HG02840 (cell line): ENCODE results near the gene NUDT4B.
A peak's percentile ranks its signal among the peaks of the same experiment; 100 is the strongest.
"Not testable (repeated sequence)": the region's sequence is repeated elsewhere in the genome, so short reads cannot be mapped to it uniquely, and the experiment has no call there.

Experiments
- ATAC-seq: cut with Tn5 transposase; IDR thresholded peaks from one replicate; pipeline ENCODE4 v1.9.1; 2021; ENCODE audit warnings: mild to moderate bottlenecking, moderate library complexity, moderate number of reproducible peaks; ENCODE audit not compliant: unreplicated experiment, low FRiP score

NUDT4B gene

DNA sequence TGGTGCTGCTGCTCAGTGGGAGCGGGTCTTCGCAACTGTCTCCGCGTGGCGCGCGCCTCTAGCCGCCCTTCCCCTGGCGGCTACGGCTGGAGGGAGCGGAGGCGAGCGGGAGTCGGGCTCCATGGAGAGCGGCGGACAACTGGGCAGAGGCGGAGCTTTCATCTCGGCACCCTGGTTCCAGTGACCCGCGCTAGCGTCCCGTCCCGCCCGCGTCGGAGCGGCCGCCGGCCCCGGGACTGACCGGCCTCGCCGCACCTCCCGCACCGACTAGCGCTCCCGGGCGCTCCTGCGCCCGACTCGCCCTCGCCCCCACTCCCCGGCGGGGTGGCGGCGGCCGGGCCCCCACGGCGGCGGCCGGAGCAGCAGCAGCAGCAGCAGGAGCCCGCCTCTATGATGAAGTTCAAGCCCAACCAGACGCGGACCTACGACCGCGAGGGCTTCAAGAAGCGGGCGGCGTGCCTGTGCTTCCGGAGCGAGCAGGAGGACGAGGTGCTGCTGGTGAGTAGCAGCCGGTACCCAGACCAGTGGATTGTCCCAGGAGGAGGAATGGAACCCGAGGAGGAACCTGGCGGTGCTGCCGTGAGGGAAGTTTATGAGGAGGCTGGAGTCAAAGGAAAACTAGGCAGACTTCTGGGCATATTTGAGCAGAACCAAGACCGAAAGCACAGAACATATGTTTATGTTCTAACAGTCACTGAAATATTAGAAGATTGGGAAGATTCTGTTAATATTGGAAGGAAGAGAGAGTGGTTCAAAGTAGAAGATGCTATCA, at the start of gene NUDT4B:
Gene NUDT4B, plus strand, starts transcription at position 212 of the 772 bp plus-strand sequence. Its CDS starts 179 bp downstream, at position 391.
- peak; percentile 39 for ATAC-seq

DNA sequence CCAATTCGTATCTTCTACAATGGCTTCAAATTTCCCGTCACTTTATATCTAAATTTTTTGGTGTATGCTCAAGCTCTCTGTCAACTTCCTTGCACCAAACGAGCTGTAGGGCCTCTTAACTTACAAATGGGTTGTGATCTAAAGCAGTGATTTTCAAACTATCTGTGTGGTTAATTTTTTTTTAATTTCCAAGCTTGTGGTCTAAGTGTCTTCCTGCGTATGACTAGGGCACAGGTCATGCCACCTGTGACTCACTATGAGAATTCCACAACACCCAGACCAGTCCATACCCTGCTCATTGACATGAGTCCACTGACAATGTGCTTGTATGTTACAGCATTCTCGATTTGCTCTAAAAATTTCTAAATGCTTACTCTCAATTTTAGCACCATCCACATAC, 49.2 kb upstream of the NUDT4B start:
- not testable (repeated sequence) for ATAC-seq

DNA sequence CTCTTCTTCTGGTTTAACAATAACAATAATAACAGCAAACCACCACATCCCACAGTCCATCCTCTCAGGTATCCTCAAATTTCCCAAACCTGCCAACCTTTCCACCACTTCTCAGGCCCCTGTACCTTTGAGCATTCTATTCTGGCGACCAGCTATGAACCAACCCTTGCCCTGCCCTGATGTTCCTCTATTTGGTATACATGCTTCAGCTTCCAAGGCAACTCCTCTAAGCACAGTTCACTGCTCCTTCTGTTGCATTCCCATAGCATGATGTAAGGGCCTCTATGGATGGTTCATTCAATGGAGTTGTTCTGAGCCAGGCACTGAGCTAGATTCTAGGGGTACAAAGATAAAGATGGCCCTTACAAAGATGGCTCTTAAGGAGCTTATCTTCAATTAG, 46.3 kb upstream of the NUDT4B start:
- ATAC-seq: not testable (repeated sequence)

DNA sequence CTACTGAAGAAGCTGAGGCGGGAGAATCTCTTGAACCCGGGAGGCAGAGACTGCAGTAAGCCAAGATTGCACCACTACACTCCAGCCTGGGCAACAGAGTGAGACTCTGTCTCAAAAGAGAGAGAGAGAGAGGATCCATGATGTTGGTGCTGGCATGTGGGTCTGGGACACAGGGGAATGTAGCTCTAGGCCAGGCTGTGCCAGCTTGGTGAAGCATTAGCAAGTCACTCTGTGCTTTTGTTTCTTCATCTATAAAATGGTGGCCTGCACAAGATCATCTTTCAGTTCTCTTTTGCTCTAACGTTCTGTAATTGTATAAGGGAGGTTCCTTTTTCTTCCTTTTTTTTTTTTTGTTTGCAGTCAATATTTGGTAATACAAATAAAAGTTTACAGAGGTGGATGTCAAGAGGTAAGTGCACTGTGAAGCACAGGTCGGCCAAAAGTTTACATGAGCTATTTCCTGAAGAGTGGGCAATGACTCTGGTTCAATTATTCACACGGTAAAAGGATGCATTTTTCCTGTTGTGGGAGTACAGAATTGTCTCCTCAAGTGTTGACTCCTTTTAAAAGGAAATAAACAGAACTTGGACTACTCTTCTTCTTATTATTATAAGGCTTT, 44.5 kb upstream of the NUDT4B start:
- ATAC-seq: not testable (repeated sequence)

DNA sequence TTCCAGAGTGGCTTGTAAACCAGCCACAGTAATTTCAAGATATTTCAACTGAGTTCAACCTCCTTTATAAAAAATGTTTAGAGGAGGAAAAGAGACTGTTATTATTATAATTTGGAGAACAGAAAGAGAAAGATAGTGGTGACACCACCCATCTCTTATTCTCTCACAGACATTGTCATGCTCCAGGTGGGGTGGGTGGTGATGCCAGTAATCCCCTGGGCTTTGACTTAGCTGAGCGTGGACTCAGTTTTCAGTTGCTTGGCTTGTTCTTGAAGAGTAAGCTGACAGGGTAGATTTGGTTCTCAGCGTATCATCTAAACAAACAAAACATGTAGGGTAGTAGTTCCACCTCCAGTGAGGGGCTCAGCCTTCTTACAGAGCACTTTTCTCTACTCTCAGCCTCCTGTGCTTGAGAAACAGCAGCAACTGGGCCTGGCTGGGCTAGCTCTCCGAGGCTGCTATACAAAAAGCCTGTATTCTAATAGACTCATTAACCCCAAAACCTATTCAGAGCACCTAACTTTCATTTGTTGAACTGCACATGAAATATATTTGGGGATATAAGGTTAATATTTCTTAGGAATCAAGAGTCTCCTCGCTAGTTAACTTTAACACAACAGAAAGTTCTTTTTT, 43.1 kb upstream of the NUDT4B start:
- not testable (repeated sequence) for ATAC-seq

DNA sequence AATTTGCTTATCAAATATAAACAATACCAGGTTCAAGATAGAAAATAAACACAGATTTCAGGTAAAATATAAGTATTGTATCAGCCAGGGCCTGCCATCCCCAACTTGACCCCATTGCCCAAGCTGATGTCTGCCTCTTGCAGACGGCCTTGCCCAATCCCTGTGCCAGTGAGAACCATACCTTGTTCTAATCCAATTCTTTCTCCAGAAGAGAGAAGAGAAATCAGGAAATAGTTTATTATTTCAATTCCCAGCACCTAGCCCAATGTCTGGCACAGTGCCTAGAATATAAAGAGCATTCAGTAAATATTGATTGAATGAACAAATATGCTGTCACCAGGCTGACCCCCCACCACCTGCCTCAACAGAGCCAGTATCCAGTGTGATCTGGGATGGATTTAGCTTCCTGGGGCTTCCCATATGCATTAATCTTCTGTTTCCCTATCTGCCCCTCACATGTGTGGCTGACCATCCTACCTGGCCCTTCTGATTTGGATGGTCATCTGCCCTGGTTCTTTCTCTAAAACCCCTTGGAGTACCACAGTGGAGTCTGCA, 39.7 kb upstream of the NUDT4B start:
- ATAC-seq: not testable (repeated sequence)

DNA sequence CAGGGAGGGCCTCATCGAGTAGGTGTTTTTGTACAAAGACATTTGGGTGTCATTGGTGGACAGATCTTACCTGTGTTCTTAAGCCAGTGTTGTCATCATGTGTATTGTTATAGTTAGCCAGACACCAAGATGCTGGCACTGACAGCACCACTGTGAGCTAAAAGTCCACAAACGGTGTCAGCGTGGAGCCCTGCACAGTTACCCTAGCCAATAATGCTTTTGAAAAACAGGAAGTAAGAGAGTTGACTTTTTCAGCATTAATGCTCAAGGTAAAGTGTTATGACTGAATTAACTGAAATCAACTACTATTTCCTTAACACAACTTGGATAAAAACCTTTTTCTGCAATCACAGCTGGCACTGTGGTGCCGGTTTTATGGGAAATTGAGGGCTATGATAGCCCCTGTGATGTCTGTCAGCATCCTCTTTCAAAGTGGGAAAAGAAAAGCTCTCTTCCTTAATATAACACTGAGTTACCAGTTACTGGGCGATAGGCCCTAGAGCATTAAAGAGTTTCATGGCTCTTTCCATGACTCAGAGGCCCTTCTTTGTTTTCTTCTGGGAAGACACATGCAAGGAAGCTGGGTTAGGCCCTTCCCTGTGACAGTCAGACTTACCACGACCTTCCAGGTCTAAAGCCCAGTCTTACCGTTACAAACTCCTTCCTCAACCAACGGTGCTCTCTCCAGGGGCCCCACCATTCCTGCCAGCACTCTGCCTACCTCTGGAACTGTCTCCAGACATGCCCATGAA, 37.6 kb upstream of the NUDT4B start:
- ATAC-seq: not testable (repeated sequence)

DNA sequence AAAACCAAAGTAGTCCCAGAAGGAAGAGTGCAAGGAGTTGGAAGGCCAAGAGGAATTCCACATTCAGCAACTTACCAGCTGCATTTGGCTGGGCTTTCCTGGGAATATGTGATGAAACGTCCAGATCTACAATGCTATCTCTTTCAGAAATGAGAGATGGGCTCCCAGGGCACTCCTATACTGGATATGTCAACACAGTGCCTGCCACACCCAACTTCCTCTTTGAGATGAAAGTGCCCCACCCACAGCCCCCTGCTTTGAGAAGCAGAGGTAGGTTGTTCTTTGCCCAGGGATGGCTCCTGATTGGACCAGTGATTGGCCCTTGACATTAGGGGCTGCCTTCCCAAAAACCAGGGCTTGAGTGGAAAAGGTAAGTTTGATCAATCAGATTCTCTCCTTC, 36.2 kb upstream of the NUDT4B start:
- ATAC-seq: not testable (repeated sequence)

DNA sequence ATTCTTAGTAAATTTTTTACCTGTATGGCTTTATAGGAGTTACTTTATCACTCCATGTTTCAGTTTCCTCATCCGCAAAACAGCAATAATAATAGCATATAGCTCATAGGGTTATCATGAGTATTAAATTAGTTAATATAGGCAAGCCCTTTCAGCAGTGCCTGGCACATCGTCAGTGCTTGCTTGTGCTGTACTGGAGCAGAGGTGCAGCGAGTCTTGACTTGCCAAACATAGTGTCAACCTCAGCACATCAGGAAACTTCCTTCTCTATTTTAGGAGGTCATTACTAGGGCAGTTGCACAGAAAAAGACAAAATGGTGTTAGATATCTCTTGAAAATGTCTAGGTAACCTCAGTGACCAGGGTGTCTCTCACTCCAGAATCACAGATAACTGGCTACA, 33.1 kb upstream of the NUDT4B start:
- not testable (repeated sequence) for ATAC-seq

DNA sequence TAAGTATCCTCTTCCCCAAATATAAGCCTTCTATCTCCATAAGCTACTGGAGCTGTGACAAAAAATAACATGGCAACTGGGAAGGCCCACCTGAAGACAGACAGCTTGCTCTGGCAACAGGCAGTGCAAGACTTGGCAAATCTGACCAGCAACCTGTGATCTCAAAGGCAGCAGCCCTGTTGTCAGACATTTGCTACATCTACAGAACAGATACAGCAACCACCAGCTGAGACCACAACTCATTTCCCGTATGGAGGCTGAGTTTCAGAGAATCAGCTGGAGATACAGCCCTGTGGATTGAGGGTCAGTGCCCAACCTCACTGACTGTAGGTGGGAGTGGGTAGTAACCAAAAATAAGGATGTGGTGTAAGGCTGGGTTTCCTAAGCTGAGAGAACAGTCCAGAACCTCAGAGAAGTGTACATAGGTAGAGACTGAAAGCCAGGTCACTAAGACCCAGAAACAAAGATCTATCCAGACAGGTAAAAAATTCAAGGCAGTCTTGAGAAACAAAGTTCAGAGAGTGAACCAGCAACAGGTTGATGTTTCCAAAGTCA, 31.5 kb upstream of the NUDT4B start:
- ATAC-seq: not testable (repeated sequence)

DNA sequence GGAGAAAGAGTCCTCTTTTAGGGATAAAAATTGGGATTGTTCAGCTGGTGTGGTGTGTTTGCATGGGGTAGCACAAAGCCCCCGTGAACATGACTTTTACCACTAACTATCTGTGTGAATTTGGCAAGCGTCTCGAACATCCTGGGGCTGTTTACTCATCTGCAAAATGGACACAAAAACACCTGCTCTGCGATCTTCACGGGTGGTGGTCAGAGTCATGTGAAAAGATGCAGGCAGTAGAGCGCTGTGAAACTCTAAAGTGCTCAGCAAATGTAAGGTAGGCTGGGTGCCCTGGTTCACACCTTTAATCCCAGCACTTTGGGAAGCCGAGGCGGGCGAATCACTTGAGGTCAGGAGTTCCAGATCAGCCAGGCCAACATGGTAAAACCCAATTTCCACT, 27.7 kb upstream of the NUDT4B start:
- ATAC-seq: not testable (repeated sequence)

DNA sequence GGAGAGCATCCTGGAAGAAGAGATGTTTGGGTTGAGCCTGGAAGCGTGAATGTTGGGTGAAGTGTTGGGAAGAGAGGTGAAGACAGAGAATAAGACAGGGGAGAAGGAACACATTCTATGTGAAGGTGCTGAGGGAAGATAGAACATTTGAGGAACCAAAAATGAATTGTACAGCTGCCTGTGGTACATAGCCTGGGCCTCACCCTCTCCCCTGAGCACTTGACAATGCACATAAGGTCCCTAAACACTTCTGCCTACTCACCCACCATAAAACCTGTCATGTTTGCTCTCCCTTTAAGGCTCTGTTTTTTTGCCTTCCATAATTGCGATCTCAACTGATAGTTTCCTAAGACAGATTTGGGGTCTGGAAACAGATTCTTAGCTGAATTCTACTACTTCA, 25.8 kb upstream of the NUDT4B start:
- ATAC-seq: not testable (repeated sequence)

DNA sequence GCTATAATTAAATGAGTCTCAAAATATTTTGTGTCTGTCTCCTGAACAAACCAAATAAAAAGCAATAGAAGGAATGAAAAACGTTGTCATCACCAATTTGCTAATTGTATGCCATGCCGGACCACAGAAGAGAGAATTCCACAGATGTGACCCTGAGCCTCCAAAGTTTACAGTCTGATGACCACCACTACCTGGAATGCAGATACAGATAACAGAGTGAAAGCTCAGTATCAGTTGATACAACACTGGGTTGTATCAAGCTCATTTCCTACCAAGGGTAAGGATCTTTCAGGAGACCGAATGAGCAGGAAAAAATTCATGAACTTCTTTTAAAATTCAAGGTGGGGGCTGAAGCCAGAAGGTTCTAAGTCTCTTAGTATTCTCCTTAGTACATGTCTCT, 25.1 kb upstream of the NUDT4B start:
- ATAC-seq: not testable (repeated sequence)

DNA sequence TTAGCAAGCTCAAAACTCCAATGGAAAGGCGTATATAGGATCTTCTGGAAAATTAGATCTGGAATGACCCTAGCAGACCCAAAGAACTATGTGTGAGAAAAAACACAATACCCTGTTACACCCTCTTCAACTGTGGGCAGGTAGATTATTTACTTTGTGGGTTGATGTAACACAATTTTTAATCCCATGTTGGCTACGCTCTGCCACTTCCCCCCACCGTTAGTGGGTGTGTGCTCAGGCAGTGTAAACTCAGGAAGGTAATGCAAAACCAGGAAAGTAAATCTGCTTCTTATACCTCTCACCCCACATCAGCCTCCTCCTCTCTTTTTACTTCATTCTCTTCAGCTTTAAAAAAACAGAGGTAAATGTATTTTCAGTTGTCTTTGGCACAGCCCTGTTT, 23.7 kb upstream of the NUDT4B start:
- not testable (repeated sequence) for ATAC-seq

DNA sequence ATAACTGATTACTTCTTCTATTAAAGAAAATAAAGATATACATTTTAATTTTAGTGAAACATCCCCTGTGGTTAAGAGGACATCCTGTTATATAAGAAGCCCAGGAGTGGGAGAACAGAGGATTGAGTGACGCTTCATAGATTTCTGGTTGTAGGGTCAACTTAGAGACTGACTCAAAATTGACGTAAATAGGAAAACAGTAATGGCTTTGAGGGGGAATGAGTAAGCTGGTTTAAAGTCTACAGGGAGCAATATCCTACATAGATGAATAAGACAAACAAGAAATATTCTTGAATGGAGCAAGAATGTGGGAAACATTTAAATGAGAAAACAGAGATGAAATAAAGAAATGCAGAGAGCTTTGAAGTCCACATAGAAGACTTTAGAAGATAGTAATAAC, 20.7 kb upstream of the NUDT4B start:
- ATAC-seq: not testable (repeated sequence)

DNA sequence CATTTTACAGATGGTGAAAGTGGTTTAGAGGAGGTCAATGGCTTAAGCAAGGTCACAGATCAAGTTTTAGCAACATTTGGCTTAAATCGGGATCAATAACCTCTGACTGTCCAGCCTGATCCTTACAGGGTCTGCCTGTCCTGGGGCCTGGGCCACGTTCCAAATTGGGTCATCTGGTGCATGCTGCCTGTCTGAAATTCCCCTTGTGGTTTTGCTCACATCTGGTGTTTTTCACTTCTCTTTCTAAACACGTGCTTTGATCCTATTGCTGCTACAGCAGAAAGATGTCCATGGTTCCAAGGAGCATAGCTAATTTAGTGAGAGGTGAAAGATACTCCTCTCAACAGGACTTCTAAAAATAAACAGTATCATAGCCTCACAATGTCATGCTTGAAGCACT, 19.4 kb upstream of the NUDT4B start:
- peak; percentile 63 for ATAC-seq

DNA sequence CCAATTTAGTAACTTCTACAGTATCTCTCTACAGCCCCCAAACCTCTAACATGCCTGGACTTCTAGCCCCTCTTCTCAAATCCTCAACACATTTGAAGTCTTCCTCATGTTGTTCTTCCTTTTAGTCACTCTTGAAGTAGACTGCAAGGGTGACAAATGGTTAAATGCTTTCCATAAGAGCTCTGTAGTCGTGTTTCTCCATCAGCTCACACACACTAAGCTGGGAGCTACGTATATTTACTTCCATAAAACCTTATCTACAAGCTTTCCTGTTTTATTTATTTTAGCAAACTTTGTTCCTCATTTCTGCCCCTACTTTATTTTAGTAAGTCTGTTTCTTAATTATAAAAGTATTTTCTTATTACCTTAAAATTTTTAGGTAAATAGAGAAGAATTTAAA, 19.0 kb upstream of the NUDT4B start:
- not testable (repeated sequence) for ATAC-seq

DNA sequence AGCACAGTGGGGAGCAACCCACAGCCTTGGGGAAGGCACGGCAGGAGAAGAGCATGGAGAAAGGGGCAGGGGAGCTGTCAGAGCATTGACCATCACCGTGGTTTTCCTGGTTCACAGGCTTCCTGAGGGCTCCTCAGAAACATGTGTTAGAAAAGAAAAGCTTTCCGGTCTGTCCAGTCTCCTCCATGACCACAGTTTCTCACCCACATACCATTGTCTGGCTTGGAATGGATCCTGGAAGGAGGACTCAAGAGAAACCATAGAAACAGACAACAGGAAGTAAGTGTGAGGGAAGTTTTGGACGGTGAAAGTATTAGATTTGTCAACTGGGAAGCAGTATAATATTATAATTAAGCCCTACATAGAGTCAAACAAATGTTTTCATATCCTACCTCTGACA, 16.3 kb upstream of the NUDT4B start:
- ATAC-seq: not testable (repeated sequence)

DNA sequence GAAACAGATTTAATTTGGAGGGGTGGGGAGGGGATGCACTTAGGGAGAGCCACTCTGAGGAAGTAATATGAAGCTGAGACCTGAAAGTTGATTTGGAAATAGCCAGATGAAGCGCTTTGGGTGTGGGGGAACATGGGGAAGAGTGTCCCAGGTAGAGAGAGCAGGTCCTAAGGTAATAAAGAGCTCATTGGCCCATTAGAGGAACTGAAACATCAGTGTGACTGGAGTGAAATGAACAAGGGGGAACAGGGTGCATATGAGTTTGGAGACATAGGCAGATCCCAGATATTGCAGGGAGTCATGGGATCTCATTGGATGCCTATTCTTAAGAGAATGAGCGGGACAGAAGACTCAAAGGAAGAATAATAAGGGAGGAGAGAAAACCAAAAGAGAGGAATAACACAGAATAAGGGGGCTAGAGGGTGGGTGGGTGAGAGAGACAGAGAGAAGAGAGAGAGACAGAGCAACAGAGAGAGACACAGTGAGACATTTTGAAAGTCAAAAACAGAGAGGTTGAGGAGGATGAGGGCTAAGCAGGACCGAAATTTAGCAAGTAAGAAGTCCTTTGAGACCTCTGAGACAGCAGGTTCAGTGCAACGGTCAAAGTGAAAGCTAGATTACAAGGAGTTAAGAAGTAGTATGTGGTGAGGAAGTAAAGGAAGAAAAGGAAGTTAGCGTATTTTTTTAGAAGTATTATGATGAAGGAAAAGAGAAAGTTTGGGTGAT, 14.8 kb upstream of the NUDT4B start:
- ATAC-seq: peak; percentile 60

DNA sequence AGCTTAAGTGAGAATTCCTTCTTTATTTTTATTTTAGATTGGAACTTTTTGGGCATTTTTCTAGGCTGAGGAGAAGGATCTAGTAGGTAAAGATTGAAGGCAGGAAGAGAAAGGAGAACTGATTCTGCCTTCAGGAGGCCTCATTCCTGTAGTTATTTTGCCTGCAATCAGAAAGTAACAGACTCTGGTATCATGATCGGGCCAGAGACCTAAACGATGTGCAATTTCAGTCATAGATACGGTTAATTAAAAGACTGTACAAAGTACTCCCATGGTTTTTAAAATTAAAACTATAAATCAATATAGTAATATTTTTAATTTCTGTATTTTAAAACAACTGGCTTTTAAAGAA, 14.3 kb upstream of the NUDT4B start:
- peak; percentile 16 for ATAC-seq
